Effector memory CD8-positive, alpha-beta T cell (primary cell): ENCODE results near the gene IFI30.
A peak's percentile ranks its signal among the peaks of the same experiment; 100 is the strongest.
"Not testable (repeated sequence)": the region's sequence is repeated elsewhere in the genome, so short reads cannot be mapped to it uniquely, and the experiment has no call there.

Experiments
- ATAC-seq: fragments of 150-1000 bp; cut with Tn5 transposase; replicated peaks from 2 replicates; pipeline ENCODE4 v1.10.0; 2021; ENCODE audit warnings: mild to moderate bottlenecking, moderate library complexity
- DNase-seq, 3 experiments: peaks; one replicate each; pipeline ENCODE4 v3.0.0; 2021
- H3K27ac Mint-ChIP-seq, 2 donors: one replicate each; pipeline ENCODE4 v1.8.0; 2022; ENCODE audit warnings: mild to moderate bottlenecking in 2 of 2, mixed read lengths in 2 of 2, moderate library complexity in 2 of 2
- H3K27me3 Mint-ChIP-seq, 2 donors: one replicate each; pipeline ENCODE4 v1.8.0; 2022; ENCODE audit warnings: mixed read lengths in 2 of 2
- H3K36me3 Mint-ChIP-seq: one replicate; pipeline ENCODE4 v1.8.0; 2022; ENCODE audit warnings: mild to moderate bottlenecking, moderate library complexity, mixed read lengths; ENCODE audit not compliant: insufficient read depth
- H3K4me1 Mint-ChIP-seq, 2 donors: one replicate each; pipeline ENCODE4 v1.8.0; 2022; ENCODE audit warnings: low read depth in 2 of 2, mixed read lengths in 2 of 2
- H3K4me3 Mint-ChIP-seq, 2 donors: one replicate each; pipeline ENCODE4 v1.8.0; 2022; ENCODE audit warnings: mild to moderate bottlenecking in 2 of 2, mixed read lengths in 2 of 2, moderate library complexity in 2 of 2
- H3K9me3 Mint-ChIP-seq, 2 donors: one replicate each; pipeline ENCODE4 v1.8.0; 2022; ENCODE audit warnings: mixed read lengths in 2 of 2

Gene IFI30

GRCh38 chr19:18156841-18157464 is 16.7 kb upstream of the IFI30 start:
- no peak for DNase-seq
- H3K27me3 Mint-ChIP-seq = no peaks in the 10 kb centered on the region

GRCh38 chr19:18157465-18158063 is 16.0 kb upstream of the IFI30 start:
- DNase-seq (no peak), ATAC-seq (no peak)
- peaks cover 31% of the 10 kb centered on the region for H3K36me3 Mint-ChIP-seq
- no peaks in the 10 kb centered on the region for H3K9me3 Mint-ChIP-seq
- H3K27me3 Mint-ChIP-seq = no peaks in the 10 kb centered on the region
- H3K4me3 Mint-ChIP-seq = no peak overlapping the region
- no peak overlapping the region for H3K27ac Mint-ChIP-seq
- H3K4me1 Mint-ChIP-seq = peaks cover 20 to 29% of the 10 kb centered on the region in 2 donors

More at GRCh38 chr19:18156841-18157464, 16.7 kb upstream of the IFI30 start:
- peaks cover 26 to 34% of the 10 kb centered on the region in 2 donors for H3K4me1 Mint-ChIP-seq
- H3K4me3 Mint-ChIP-seq = no peak overlapping the region
- no peak overlapping the region for H3K27ac Mint-ChIP-seq
- ATAC-seq = no peak
- no peaks in the 10 kb centered on the region for H3K9me3 Mint-ChIP-seq
- H3K36me3 Mint-ChIP-seq = peaks cover 34% of the 10 kb centered on the region

GRCh38 chr19:18158467-18158866 is 15.1 kb upstream of the IFI30 start:
- no peak overlapping the region for H3K4me3 Mint-ChIP-seq
- H3K27me3 Mint-ChIP-seq = no peaks in the 10 kb centered on the region
- peaks cover 23% of the 10 kb centered on the region for H3K36me3 Mint-ChIP-seq
- H3K9me3 Mint-ChIP-seq = no peaks in the 10 kb centered on the region
- H3K4me1 Mint-ChIP-seq = peaks cover 18 to 27% of the 10 kb centered on the region in 2 donors
- ATAC-seq (no peak), DNase-seq (no peak)
- no peak overlapping the region for H3K27ac Mint-ChIP-seq

- not testable (repeated sequence) for H3K27me3 Mint-ChIP-seq, DNase-seq, ATAC-seq, H3K9me3 Mint-ChIP-seq, H3K27ac Mint-ChIP-seq, H3K4me3 Mint-ChIP-seq
- peaks cover 14 to 23% of the 10 kb centered on the region in 2 donors for H3K4me1 Mint-ChIP-seq
- H3K36me3 Mint-ChIP-seq = peaks cover 25% of the 10 kb centered on the region
Measured at GRCh38 chr19:18159059-18159616, 14.5 kb upstream of the IFI30 start.

- Mint-ChIP-seq H3K4me3 (peak overlapping the region; percentile 42 to 59), H3K36me3 (peaks cover 28% of the 10 kb centered on the region), H3K27ac (no peak overlapping the region), H3K27me3 (no peaks in the 10 kb centered on the region), H3K4me1 (peaks cover 8 to 17% of the 10 kb centered on the region in 2 donors), H3K9me3 (no peaks in the 10 kb centered on the region)
- ATAC-seq (no peak), DNase-seq (no peak)
Measured at GRCh38 chr19:18159810-18160209, 13.8 kb upstream of the IFI30 start.

GRCh38 chr19:18160493-18160970 is 13.1 kb upstream of the IFI30 start:
- no peak for DNase-seq
- Mint-ChIP-seq H3K9me3 (no peaks in the 10 kb centered on the region), H3K27ac (peak overlapping the region in 1 of 2 donors; percentile 68), H3K27me3 (no peaks in the 10 kb centered on the region), H3K36me3 (peaks cover 34% of the 10 kb centered on the region), H3K4me3 (peak overlapping the region; percentile 42 to 59), H3K4me1 (peaks cover 8 to 14% of the 10 kb centered on the region in 2 donors)
- ATAC-seq = no peak

GRCh38 chr19:18160971-18161635 is 12.5 kb upstream of the IFI30 start:
- peak; percentile 77 to 88 (median 84) for DNase-seq
- Mint-ChIP-seq H3K4me3 (peak overlapping the region; percentile 42 to 59), H3K9me3 (no peaks in the 10 kb centered on the region), H3K4me1 (peaks cover 7 to 14% of the 10 kb centered on the region in 2 donors), H3K27ac (peak overlapping the region in 1 of 2 donors; percentile 68), H3K36me3 (peaks cover 38% of the 10 kb centered on the region), H3K27me3 (no peaks in the 10 kb centered on the region)
- peak; percentile 97 for ATAC-seq

GRCh38 chr19:18161636-18162002 is 12.0 kb upstream of the IFI30 start:
- Mint-ChIP-seq H3K27ac (peak overlapping the region in 1 of 2 donors; percentile 59), H3K4me1 (peaks cover 3 to 9% of the 10 kb centered on the region in 2 donors), H3K9me3 (no peaks in the 10 kb centered on the region), H3K36me3 (peaks cover 42% of the 10 kb centered on the region), H3K4me3 (peak overlapping the region; percentile 47 to 51), H3K27me3 (no peaks in the 10 kb centered on the region)
- ATAC-seq = no peak
- DNase-seq = no peak

- no peak overlapping the region for H3K4me3 Mint-ChIP-seq
- no peak overlapping the region for H3K27ac Mint-ChIP-seq
- DNase-seq (no peak), ATAC-seq (no peak)
- peaks cover 53% of the 10 kb centered on the region for H3K36me3 Mint-ChIP-seq
- H3K9me3 Mint-ChIP-seq = no peaks in the 10 kb centered on the region
- H3K27me3 Mint-ChIP-seq = no peaks in the 10 kb centered on the region
- peaks cover 6 to 11% of the 10 kb centered on the region in 2 donors for H3K4me1 Mint-ChIP-seq
Measured at GRCh38 chr19:18164072-18164471, 9.5 kb upstream of the IFI30 start.

- Mint-ChIP-seq H3K27me3 (no peaks in the 10 kb centered on the region), H3K27ac (no peak overlapping the region), H3K36me3 (peaks cover 46% of the 10 kb centered on the region), H3K4me1 (peaks cover 3 to 7% of the 10 kb centered on the region in 2 donors), H3K4me3 (no peak overlapping the region), H3K9me3 (no peaks in the 10 kb centered on the region)
- ATAC-seq = no peak
- DNase-seq = no peak
Measured at GRCh38 chr19:18165794-18166544, 7.6 kb upstream of the IFI30 start.

- no peak overlapping the region for H3K4me3 Mint-ChIP-seq
- H3K4me1 Mint-ChIP-seq = peaks cover 2 to 3% of the 10 kb centered on the region in 2 donors
- peaks cover 41% of the 10 kb centered on the region for H3K36me3 Mint-ChIP-seq
- DNase-seq (no peak), ATAC-seq (no peak)
- H3K27ac Mint-ChIP-seq = no peak overlapping the region
- no peaks in the 10 kb centered on the region for H3K27me3 Mint-ChIP-seq
- no peaks in the 10 kb centered on the region for H3K9me3 Mint-ChIP-seq
Measured at GRCh38 chr19:18167011-18167410, 6.6 kb upstream of the IFI30 start.

GRCh38 chr19:18167975-18168645 is 5.5 kb upstream of the IFI30 start:
- Mint-ChIP-seq H3K9me3 (no peaks in the 10 kb centered on the region), H3K36me3 (peaks cover 38% of the 10 kb centered on the region), H3K27ac (no peak overlapping the region), H3K4me1 (peaks cover 3 to 4% of the 10 kb centered on the region in 2 donors), H3K27me3 (no peaks in the 10 kb centered on the region), H3K4me3 (no peak overlapping the region)
- DNase-seq = peak; percentile 53 to 62 (median 61)
- peak; percentile 86 for ATAC-seq
